NCI-H128 (cell line): ENCODE measurements around the gene TLCD4.

Experiments used
- DNase-seq: peaks from one replicate; lab custom pipeline; 2025; ENCODE audit not compliant: unreplicated experiment; lab: John Stamatoyannopoulos, UW

Gene TLCD4

DNA sequence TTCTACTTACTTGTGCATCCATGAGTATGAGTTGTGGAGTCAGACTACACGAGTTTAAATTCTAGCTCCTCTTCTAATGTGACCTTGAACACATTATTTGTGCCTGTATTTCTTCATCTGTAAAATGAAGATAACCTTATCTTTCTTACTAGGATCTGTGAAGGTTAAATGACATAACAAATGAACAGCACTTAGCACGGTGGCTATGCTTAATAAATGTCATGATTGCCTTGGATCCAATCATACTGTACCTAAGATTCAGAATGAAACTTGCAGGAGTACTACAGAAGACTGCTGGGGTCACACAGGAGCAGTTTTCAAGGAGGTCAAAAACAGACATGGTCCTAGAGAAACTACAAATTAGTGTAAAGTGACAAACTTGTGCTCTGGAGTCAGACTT is 22.2 kb upstream of the TLCD4 start:
- no peak for DNase-seq

DNA sequence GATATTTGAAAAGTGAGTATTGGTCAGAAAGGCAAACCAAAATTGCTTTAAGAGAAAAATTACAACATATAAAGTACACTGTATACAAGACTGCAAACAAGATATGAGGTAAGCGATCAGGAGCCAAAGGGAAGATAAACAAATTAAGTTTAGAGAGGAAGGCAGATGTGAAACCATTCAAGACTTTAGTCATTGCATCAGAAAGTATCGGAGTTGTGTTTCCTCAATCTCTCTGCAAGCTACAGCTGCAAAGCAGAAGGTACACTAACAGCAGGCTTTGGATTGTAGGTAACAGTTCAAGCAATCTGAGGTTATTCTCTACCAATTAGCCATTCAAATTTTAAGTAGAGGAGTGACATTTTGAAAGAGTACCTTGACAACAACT is 21.3 kb upstream of the TLCD4 start:
- DNase-seq: no peak

DNA sequence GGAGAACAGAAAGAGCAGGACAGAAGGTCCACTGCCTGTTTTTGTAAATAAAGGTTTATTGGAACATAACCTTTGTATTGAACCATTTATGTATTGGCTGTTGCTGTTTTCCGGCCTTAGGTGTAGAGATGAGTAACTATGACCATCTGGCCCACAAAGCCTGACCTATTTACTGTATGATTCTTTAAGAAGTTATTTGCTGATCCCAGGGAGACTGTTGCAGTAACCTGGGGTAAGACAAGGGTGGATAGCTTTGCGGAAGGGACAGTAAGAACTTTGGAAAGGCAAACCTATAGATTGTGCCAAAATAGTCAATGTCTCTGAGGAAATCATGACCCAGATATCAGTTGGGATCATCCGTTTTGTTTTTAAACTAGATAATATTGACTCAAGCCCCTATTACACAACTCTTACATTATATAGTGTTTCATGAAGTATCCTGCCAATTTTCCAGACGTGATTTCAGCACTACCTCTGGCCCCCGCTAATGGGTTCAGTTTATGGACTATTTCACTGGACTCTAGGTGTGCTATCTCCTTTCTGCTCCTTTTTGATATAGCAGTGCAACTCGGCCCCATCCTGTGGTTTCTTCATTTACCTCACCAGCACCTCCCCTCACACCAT is 20.8 kb upstream of the TLCD4 start:
- no peak for DNase-seq

DNA sequence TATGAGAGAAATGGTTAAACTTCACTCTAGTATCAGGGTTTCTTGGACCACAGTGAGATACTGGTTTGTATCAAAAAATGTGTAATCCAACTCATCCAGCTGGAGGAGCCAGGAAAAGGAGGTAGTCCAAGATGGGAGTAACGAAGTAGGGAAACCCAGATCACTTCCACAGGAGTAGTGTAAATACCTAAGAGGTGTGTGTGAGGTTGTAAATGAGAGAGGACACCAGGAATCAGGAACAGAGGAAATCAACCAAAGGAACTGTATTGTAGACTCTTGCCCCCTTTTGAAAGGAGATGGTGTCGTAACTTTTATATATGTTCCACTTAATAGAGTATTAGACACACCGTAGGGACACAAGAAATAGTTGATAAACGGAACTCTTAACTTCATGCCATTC is 19.7 kb upstream of the TLCD4 start:
- DNase-seq: no peak

DNA sequence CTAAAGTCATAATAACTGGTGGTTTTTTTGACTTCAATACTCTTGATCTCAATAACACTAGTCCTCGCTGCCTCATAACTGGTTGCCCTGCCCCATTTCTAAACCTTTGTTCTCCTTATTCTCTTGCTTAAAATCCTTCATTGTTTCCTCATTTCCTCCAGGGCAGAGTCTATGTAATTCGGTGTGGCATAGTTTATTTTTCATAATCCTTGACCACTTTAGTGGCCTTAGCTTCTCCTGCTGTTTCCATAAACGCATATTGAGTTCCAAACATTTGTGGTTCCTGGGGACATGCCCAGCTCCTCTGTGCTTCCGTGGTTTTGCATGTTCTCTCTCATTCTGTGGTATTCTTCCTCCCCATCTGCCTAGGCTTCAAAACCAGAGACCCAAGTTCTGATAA is 19.0 kb upstream of the TLCD4 start:
- DNase-seq: no peak

DNA sequence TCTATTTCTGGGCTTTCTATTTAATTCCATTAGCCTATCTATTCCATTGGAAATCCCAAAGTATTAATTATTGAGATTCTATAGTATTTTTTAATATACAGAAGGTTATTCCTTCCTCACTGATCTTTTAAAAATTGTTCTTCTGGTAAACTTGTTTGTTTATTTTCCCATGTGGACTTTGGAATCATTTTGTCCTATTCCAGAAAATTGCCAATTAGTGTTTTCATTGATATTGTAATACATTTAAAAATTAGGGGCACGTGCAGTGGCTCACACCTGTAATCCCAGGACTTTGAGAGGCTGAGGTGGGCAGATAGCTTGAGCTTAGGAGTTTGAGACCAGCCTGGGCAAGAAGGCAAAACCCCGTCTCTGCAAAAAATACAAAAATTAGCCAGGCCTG is 8.4 kb upstream of the TLCD4 start:
- no peak for DNase-seq

DNA sequence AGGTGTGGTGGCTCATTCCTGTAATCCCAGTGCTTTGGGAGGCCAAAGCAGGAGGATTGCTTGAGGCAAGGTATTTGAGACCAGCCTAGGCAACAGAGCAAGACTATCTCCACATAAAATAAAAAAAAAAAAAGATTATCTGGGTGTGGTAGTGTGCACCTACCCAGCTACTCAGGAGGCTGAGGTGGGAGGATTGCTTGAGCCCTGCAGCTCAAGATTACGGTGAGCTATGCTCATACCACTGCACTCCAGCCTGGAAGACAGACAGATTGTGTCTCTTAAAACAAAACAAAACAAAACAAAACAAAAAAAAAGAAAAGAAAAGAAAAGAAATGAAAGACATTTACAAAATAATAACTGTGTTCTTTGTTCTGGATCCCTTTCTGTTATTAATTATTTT is 6.1 kb upstream of the TLCD4 start:
- DNase-seq: no peak

DNA sequence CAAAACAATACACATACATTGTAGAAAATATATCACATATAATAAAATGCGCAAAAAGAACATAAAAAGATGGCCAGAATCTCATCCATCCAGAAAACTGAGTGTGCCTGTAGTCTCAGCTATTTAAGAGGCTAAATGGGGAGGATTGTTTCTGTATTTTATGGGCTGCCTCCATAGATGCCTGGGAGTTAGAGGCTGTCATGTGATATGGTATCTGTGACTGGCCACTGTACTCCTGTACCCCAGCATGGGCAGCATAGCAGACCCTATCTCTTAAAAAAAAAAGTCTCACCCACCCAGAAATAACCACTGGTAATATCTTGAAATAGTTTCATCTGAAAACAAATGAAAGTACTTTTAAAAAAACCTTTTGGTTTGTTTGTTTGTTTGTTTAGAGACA is 3.5 kb upstream of the TLCD4 start:
- DNase-seq: no peak

DNA sequence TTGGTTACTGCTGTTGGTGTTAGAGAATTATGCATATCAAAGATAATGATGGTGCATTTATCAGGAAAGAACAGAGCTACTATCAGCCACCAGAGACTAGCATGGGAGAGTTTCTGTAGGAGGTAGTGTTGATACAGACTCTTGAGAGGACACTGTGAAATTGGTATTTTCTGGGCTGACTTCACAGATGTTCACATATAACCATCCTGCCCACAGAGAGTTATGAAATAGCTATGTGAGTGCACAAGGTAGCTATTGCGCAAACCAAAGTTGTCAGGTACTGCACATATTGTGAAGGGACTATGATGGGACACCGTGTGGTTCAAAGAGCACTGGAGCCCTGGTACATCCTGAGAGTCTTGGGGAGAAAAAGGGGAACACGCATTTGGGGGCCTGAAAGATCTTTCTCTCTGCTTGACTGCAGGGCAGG is 1.4 kb upstream of the TLCD4 start:
- DNase-seq: no peak

DNA sequence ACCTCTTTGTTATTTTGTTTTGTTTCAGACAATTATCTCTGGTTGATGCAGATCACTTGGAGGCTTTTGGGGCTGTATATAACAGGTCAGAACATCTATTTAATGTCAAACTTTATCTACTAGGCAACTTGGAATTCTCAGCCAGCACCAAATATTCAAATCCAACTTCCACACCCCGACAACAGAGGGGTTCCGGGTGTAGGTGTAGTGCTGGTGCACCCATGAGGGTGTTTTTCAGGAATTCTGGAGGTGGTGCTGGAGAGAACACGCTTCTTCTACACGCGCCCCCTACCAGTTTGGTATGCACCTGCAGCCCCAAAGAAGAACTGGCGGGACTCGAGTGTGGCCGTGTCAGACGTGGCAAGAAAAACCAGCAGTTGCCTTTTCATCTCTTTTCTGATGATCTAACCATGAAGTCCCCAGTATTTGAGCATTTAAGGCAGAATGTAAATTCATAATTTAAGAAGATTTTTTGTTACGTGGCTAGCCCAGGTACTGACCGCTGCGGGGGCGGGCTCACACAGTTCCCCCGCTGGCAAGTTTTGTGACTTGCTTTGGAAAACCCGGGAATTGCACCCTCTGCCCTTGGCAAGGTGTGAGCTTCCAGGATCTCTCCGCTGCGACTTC is 462 bp upstream of the TLCD4 start:
- peak; percentile 67 for DNase-seq

DNA sequence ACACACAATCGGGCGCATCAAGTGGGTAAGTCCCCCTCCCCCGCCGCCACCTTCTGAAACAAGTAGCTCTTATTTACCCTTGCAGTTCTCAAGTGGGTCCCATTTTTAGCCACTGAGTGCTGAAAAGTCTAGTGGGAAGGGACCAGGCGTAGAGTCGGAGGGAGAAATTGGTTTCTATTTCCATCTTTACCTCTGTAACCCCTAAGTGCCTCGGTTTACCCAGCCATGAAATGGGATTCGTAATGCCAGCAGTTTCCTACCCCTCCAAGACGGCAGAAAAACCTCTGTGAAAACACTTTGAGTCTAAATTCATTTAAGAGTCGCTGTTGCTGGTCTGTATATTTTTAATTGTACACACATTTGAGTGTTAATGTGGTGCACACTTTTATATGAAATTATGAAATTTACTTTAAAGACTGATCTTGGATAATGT is 928 bp downstream of the TLCD4 start:
- no peak for DNase-seq

DNA sequence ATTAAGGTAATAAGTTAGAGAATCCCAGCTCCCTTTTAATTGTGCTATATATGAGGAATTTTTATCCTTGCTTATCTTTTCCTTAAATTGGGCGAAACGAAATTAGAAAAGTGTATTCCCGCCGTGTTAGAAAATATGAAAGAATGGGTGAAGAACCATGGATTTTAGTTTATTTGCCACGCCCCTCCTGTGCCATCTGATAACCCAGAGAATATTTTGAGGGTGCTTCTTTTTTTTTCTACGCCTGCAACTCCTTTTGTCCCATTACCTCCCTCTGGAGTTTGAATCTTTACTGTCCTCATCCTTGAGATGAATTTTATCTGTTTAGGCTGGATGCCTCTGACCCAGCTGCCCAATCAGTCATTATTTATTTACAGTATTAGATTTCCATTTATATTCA is 1.6 kb downstream of the TLCD4 start:
- DNase-seq: no peak

DNA sequence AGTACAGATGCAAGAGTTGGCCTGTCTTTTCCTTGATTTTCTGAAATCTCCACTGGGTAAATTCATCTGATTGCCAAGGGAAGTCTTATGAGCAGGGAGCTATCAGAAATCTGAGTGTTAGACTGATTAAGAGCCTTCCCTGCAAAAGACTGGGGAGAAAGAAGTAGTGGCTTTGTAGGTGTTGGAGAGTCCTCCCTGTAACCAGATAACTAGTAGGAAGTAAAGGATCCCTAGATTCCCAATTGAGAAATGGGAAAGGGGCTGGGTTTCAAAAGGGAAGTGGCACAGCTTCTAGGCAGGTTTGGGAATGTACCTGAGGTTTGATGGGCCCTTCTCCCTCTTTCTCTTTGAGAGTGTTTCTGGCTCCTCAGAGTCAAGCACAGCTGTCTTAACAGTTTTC is 2.1 kb downstream of the TLCD4 start:
- DNase-seq: no peak

DNA sequence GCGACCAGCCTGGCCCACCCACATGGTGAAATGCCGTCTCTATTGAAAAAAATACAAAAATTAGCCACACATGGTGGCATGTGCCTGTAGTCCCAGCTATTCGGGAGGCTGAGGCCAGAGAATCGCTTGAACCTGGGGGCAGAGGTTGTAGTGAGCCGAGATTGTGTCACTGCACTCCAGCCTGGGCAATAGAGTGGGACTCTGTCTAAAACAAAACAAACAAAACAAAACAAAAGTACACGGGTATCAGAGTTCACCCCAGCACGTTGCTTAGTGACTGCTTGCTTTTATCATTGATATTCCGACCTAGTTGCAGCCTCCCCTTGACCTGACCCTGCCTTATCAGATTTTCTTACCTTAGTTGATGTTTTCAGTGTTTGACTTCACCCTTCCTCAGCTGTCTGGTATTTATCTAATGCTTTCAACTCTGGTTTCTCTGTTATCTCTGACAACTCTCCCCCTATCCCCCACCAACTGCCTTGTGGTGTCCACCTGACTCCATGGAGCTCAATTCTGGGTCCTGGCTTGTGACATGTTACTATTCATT is 5.1 kb downstream of the TLCD4 start:
- no peak for DNase-seq

DNA sequence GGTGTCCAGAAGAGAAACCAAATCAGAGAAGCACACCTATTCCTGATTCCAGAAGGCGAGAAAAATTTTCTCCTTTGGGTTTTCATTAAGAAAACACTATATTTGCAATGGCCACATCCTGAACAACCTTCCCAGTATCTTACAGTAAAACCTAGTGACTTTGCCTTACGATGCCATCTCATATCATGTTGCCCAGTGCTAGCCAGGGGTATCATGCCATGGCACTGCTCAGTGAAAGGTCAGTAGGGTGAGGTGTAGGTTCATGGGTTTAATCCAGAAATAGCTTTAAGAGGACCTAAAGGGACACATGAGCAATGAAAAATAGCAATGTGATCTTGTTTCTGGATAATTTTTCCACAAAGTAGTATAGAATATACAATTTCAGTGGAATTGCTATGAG is 7.2 kb downstream of the TLCD4 start:
- no peak for DNase-seq

DNA sequence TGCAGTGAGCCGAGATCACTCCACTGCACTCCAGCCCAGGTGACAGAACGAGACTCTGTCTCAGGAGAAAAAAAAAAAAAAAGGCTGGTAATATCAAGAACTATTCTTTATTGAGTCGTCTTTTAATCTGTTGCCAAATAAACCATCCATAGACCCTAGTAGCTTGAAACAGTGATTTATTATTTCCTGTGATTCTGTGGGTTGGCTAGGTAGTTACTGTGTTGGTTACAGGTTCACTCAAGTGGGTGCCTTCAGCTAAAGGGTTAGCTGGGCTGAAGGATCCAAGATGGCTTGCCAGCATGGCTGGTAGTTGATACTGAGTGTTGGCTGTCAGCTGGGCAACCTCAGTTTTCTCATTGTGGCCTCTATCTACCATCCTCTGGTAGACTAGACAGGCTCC is 9.2 kb downstream of the TLCD4 start:
- DNase-seq: no peak

DNA sequence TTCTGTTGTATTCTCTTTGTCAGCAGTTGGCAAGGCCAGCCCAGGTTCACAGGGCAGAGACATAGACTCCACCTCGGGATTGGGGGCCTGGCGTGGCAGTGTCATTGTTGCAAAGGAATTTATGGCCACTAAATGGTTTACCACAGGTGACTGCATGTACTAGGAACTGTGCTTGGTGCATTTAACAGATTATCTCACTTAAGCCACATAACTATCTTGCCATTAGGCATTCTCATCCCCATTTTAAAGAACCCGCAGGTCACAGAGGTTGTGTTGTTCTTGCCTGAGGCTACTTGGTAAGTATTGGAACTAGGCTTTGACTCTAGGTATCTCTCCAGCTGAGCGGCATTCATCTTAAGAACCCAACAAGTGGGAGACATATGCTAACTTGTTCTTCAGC is 9.7 kb downstream of the TLCD4 start:
- no peak for DNase-seq

DNA sequence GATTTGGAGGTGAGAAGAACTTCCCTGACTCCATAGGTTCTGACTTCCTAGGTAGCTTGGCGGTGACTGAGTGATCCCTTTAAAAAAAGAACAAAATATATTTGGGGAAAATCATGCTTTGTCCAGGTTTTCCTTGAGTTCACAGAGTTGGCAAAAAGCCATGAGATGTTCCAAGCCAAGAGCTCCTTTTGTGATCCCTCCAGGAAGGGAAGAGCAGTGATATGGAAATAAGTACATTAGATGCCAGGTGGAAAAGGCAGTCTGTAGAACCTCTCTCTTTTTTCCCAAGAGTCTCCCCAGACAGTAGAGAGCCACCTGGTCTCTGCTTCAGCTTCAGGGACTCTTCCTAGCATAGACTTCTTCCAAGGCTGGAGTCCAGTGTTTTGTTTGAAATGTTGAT is 10.2 kb downstream of the TLCD4 start:
- no peak for DNase-seq

DNA sequence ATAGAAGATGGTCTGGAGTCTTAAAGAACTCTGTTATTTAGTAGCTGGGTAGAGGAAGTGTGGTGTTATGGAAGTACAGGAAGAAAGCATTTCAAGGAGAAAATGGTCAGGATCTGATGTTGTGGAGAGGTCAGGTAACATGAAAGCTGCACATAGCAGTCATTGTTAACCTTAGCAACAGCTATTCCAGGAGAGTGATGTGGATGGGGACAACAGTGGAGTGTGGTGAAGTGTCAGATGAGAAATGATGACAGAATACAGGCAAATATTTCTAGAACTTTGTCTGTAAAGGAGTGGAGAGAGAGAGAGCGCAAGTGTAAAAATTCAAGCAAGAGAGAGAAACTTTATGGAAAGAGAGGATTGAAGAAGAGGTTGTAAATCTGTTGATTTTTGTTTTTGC is 15.6 kb downstream of the TLCD4 start:
- no peak for DNase-seq

DNA sequence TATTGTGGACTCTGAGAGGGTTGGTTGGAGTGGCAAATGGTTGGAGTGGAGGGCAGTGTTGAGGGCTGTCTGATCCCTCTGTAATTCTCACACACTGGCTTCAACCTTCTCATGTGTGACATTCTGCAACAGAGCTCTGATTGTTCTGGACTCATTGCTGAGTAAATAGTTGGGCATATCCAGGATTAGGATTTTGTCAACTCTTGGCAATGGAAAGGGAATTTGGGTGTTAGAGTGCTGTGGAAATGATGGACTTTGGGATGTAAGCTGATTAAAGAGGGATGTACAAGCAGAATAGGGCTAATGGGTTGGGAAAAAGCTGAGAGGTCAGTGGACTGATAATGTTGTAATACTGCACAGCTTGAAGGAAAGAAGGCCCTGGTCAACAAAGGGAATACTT is 16.5 kb downstream of the TLCD4 start:
- DNase-seq: no peak

DNA sequence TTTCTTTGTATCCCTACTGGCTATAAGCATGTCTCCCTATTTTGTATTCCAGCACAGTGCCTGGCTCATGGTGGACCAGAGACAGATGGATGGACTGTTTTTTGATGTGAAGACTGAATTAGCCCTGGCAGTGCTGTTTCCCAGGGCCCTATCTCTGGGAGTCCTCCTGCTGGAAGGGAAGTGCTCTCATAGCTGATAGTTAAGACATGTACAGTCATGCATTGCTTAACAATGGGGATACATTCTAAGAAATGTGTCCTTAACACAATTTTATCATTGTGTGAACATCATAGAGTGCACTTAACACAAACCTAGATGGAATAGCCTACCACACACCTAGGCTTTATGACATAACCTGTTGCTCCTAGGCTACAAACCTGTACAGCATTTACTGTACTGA is 21.1 kb downstream of the TLCD4 start:
- DNase-seq: no peak

DNA sequence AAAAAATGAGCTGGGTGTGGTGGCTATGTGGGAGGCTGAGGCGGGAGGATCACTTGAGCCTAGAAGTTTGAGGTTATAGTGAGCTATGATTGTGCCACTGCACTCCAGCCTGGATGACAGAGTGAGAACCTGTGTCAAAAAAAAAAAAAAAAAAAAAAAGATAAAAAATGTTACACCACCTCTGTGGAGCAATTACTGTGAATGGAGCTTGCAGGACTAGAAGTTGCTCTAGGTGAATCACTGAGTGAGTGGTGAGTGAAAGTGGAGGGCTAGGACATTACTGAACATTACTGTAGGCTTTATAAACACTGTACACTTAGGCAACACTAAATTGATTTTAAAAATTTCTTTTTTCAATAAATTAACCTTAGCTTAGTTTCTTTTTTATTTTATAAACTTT is 21.9 kb downstream of the TLCD4 start:
- no peak for DNase-seq

DNA sequence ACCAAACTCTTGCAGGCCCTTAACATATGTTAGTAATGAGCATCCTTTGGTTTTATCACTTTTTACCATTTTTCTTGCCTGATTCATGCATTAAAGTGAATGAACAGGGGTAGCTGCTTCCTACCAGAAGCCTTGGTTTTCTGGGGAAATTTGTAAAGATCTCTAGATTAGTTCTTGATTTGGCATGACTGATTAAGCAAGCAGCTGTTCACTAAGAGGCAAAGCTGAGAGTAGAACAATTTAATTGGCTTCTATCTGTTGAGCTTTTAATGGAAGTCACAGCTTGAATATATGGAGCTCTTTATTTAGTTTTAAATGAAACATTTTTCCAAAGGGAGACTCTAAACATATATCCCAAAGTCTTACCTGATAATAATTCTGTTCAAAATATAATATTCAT is 23.6 kb downstream of the TLCD4 start:
- no peak for DNase-seq
